Measurements from ENCODE around the gene SHMT2.

GRCh38 chr12:57250541-57250940 is 21.0 kb downstream of the SHMT2 start:
- TF ChIP-seq CTCF (conservative IDR thresholded peaks at IDR 0.05) (no peak), EZH2 (IDR thresholded peaks at IDR 0.05; ENCODE audit: low read depth) (no peak)

All from PC-9 (cell line).